Measurements from ENCODE around the gene CDK2AP2. TPM values are rescaled to one million over a fixed set of nuclear protein-coding genes. Genes with fewer than 3 reads are reported as not detected.

The CDK2AP2 gene
- total and polyA plus RNA-seq, 10 of the 15 experiments (the other 5 are each of a cell fraction or from before 2014, with no cell fraction given) = 8.0 to 177 (median 40.9) TPM

- H3K9ac ChIP-seq (ENCODE audit: control insufficient read depth, insufficient read depth, low read length) = no peak overlapping the region
- peaks cover 24% of the 10 kb centered on the region for H3K4me1 ChIP-seq (ENCODE audit: control insufficient read depth, insufficient read depth, low read length)
Observed at GRCh38 chr11:67510023-67510345, 2.0 kb upstream of the CDK2AP2 start.

DNA sequence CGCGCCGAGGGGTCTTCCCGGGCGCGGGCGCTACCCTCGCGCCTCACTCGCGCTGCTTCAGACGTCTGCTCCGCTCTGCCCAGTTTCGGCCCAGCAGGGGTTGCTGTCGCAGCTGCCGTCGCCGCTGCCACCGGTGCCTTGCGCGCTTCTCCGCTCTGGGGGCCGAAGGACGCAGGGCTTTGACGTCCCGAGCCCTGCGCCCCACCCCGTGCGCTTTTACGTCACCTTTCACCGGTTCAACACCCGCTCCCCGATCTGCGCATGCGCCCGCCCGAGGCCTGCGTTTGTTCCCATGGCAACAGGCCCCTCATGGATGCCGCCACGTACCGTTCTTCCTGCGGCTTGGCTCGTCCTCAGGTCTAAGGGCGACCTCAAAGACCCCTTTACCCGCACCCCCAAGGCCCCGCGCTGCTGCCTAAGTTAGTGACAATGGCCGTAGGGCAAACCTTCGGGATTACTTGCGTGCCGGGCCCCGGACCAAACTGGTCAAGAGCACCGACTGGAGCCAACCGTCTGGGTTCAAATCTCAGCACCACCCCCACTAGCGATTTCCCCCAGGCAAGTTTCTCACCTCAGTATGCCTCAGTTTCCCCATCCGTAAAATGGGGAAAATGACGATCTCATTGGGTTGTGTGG lies 642 bp upstream of the CDK2AP2 start:
- in situ Hi-C loops (cut with MboI) = no loop called here
- ATAC-seq = peak; percentile 45
- TF ChIP-seq NR2F1 (conservative IDR thresholded peaks at IDR 0.05) (0 out of 2 replicates have a peak, but pooled peaks have one; percentile 48), NFYA (IDR thresholded peaks at IDR 0.05; ENCODE audit: borderline replicate concordance, low read depth, low read length) (no peak), MEF2A (IDR thresholded peaks at IDR 0.05; ENCODE audit: insufficient read depth, low read depth, low read length) (no peak), BMI1 (IDR thresholded peaks at IDR 0.05; ENCODE audit: borderline replicate concordance) (peak; percentile 99), SREBF2 (IDR thresholded peaks at IDR 0.05; ENCODE audit: low read length) (no peak), CBFB (IDR thresholded peaks at IDR 0.05; ENCODE audit: low read depth) (no peak), HDGF (IDR thresholded peaks at IDR 0.05) (no peak), TAF1 (IDR thresholded peaks at IDR 0.05; ENCODE audit: borderline replicate concordance, low read depth, low read length) (no peak), RFX5 (IDR thresholded peaks at IDR 0.05; ENCODE audit: low read depth, low read length) (no peak), HCFC1 (IDR thresholded peaks at IDR 0.05; ENCODE audit: low read length) (peak; percentile 49), POLR2A (IDR thresholded peaks at IDR 0.05; ENCODE audit: low read depth, low read length) (peak; percentile 70), IRF3 (IDR thresholded peaks at IDR 0.05) (no peak)

More at GRCh38 chr11:67510023-67510345, 2.0 kb upstream of the CDK2AP2 start:
- 2% methylated on average over 3 of the region's 3 CpGs for WGBS (ENCODE audit: insufficient coverage, insufficient replicate concordance, low lambda C conversion rate, missing lambda C conversion rate)
- FAIRE-seq (no peak), ATAC-seq (no peak), DNase-seq (ENCODE audit: low read depth, low spot score) (no peak)
- Histone ChIP-seq H4K20me1 (ENCODE audit: control insufficient read depth, insufficient read depth) (no peaks in the 10 kb centered on the region), H3K27ac (ENCODE audit: control insufficient read depth, insufficient read depth) (no peak overlapping the region), H3K4me3 (no peak overlapping the region), H3K9me3 (replicated peaks; ENCODE audit: control insufficient read depth, insufficient read depth, low read length) (no peaks in the 10 kb centered on the region), H3K4me2 (ENCODE audit: control insufficient read depth, insufficient read depth) (no peak overlapping the region), H3K27me3 (replicated peaks in 1 of 2; ENCODE audit: control insufficient read depth in 2 of 2, insufficient read depth in 2 of 2, low read length in 1 of 2) (no peaks in the 10 kb centered on the region; a peak in 2 of 4 replicates), H3K79me2 (ENCODE audit: control insufficient read depth, insufficient read depth, low read length) (peaks cover 24% of the 10 kb centered on the region), H3K36me3 (ENCODE audit: control insufficient read depth in 2 of 2, insufficient read depth in 2 of 2, low read length in 1 of 2) (no peaks in the 10 kb centered on the region), H2AFZ (ENCODE audit: control insufficient read depth, low read depth, low read length) (no peak overlapping the region)
- in situ Hi-C loops (cut with MboI) (no loop called here), intact Hi-C loops (cut with micrococcal nuclease; ENCODE audit: unreplicated experiment) (no loop called here)
- RAD21 ChIA-PET (ENCODE audit: unreplicated experiment) = no interaction called here
- POLR2A ChIA-PET = no interaction called here
- BruUV-seq (replicated peaks) = no TSS peak
- SMC1A ChIA-PET (ENCODE audit: uncharacterized antibody, unreplicated experiment) = no interaction called here
- CTCF ChIA-PET = no interaction called here
- no peak for TF ChIP-seq NFYA (IDR thresholded peaks at IDR 0.05; ENCODE audit: borderline replicate concordance, low read depth, low read length)
- no peak for TF ChIP-seq JUND (IDR thresholded peaks at IDR 0.05; ENCODE audit: low read depth, low read length)
- no peak for TF ChIP-seq SIN3A (IDR thresholded peaks at IDR 0.05; ENCODE audit: low read depth, low read length)
- no peak for TF ChIP-seq TBL1XR1 (IDR thresholded peaks at IDR 0.05; ENCODE audit: low read depth, low read length)
- no peak for TF ChIP-seq ATF7 (IDR thresholded peaks at IDR 0.05; ENCODE audit: low read depth)
- no peak for TF ChIP-seq KDM1A (IDR thresholded peaks at IDR 0.05; ENCODE audit: borderline replicate concordance)
- no peak for TF ChIP-seq CEBPB (IDR thresholded peaks at IDR 0.05; ENCODE audit: borderline replicate concordance in 1 of 2, low read depth in 2 of 2, low read length in 2 of 2)
- no peak for TF ChIP-seq STAT3 (IDR thresholded peaks at IDR 0.05; ENCODE audit: low read depth, low read length)

More for the DNA sequence above, 642 bp upstream of the CDK2AP2 start:
- H3K27ac ChIP-seq (ENCODE audit: control insufficient read depth, insufficient read depth) = peak overlapping the region; percentile 94
- peak overlapping the region; percentile 99 for H2AFZ ChIP-seq (ENCODE audit: control insufficient read depth, low read depth, low read length)
- H3K9me3 ChIP-seq (replicated peaks; ENCODE audit: control insufficient read depth, insufficient read depth, low read length) = no peaks in the 10 kb centered on the region
- BruUV-seq (replicated peaks) = no TSS peak
- ChIA-PET RAD21 (ENCODE audit: unreplicated experiment) (interaction anchor here (1.2 kb wide), 3 partner anchors 105 to 150 kb away, joined by 4 to 5 read pairs (median 4); partner anchors contain the start of genes RAD9A and TBC1D10C), POLR2A (no interaction called here), SMC1A (ENCODE audit: uncharacterized antibody, unreplicated experiment) (no interaction called here), CTCF (interaction anchor here (1.0 to 1.5 kb wide), 3 partner anchors 71 to 117 kb away, joined by 3 to 7 read pairs (median 3); partner anchors contain the start of genes PPP1CA, PTPRCAP and RAD9A)
- H3K27me3 ChIP-seq (replicated peaks in 1 of 2; ENCODE audit: control insufficient read depth in 2 of 2, insufficient read depth in 2 of 2, low read length in 1 of 2) = no peaks in the 10 kb centered on the region; a peak in 1 of 4 replicates
- peak overlapping the region; percentile 79 for H3K9ac ChIP-seq (ENCODE audit: control insufficient read depth, insufficient read depth, low read length)
- H3K4me3 ChIP-seq = peak overlapping the region; percentile 70
- peaks cover 32% of the 10 kb centered on the region for H3K79me2 ChIP-seq (ENCODE audit: control insufficient read depth, insufficient read depth, low read length)
- H3K36me3 ChIP-seq (ENCODE audit: control insufficient read depth in 2 of 2, insufficient read depth in 2 of 2, low read length in 1 of 2) = no peaks in the 10 kb centered on the region
- H4K20me1 ChIP-seq (ENCODE audit: control insufficient read depth, insufficient read depth) = no peaks in the 10 kb centered on the region
- DNase-seq (ENCODE audit: low read depth, low spot score) = peak; percentile 78
- peaks cover 27% of the 10 kb centered on the region for H3K4me1 ChIP-seq (ENCODE audit: control insufficient read depth, insufficient read depth, low read length)
- intact Hi-C loops (cut with micrococcal nuclease; ENCODE audit: unreplicated experiment) = loop anchor here (5.0 kb wide), 2 partner anchors 49 to 69 kb away; no protein-coding TSS in a partner anchor
- peak overlapping the region; percentile 78 for H3K4me2 ChIP-seq (ENCODE audit: control insufficient read depth, insufficient read depth)
- FAIRE-seq = no peak
- WGBS (ENCODE audit: insufficient coverage, insufficient replicate concordance, low lambda C conversion rate, missing lambda C conversion rate) = 1% methylated on average over 56 of the region's 57 CpGs

All from GM12878 (cell line).